Measurements from ENCODE around the gene ERV3-1. TPM values are rescaled to one million over a fixed set of nuclear protein-coding genes. Genes with fewer than 3 reads are reported as not detected.
"Not testable (repeated sequence)": the region's sequence is repeated elsewhere in the genome, so short reads cannot be mapped to it uniquely, and the experiment has no call there.

ERV3-1 gene
- total RNA-seq, 1 experiment from 2014 or later: not detected

- in situ Hi-C loops (cut with HindIII; ENCODE audit: low pct_unique_long_range_greater_than_20kb, low sequenced_read_pairs): not testable (repeated sequence)
Measured at GRCh38 chr7:64948774-64949173, 57.7 kb downstream of the ERV3-1 start.

GRCh38 chr7:64947252-64948000, 59.1 kb downstream of the ERV3-1 start:
- in situ Hi-C loops (cut with HindIII; ENCODE audit: low pct_unique_long_range_greater_than_20kb, low sequenced_read_pairs): no loop called here
- DNase-seq (ENCODE audit: low read depth): no peak

More at GRCh38 chr7:64948774-64949173, 57.7 kb downstream of the ERV3-1 start:
- DNase-seq (ENCODE audit: low read depth): not testable (repeated sequence)

- DNase-seq (ENCODE audit: low read depth): no peak
Measured at GRCh38 chr7:64946772-64947171, 59.7 kb downstream of the ERV3-1 start.

GRCh38 chr7:64945503-64946175, 60.8 kb downstream of the ERV3-1 start:
- no peak for DNase-seq (ENCODE audit: low read depth)

More at GRCh38 chr7:64946772-64947171, 59.7 kb downstream of the ERV3-1 start:
- in situ Hi-C loops (cut with HindIII; ENCODE audit: low pct_unique_long_range_greater_than_20kb, low sequenced_read_pairs): no loop called here

GRCh38 chr7:64944667-64945502, 61.6 kb downstream of the ERV3-1 start:
- DNase-seq (ENCODE audit: low read depth); in situ Hi-C loops (cut with HindIII; ENCODE audit: low pct_unique_long_range_greater_than_20kb, low sequenced_read_pairs): not testable (repeated sequence)

More at GRCh38 chr7:64945503-64946175, 60.8 kb downstream of the ERV3-1 start:
- in situ Hi-C loops (cut with HindIII; ENCODE audit: low pct_unique_long_range_greater_than_20kb, low sequenced_read_pairs): no loop called here

Other genes with a start within 250 kb of the ERV3-1 start
- 2.9 and 17.0 TPM in 2 replicates for gene ZNF138, start 212.3 kb downstream of the ERV3-1 start, total RNA-seq (2014; rRNA removed; shearing (Covaris generic); ENCODE audit: low replicate concordance)
- 1.1 and 8.4 TPM in 2 replicates for gene ZNF273, start 103.4 kb downstream of the ERV3-1 start, total RNA-seq (2014; rRNA removed; shearing (Covaris generic); ENCODE audit: low replicate concordance)
- gene ZNF117, start 15.7 kb downstream of the ERV3-1 start, total RNA-seq (2014; rRNA removed; shearing (Covaris generic); ENCODE audit: low replicate concordance): 0.81 and 1.1 TPM in 2 replicates